ENCODE measurements around the gene CPED1.

DNA sequence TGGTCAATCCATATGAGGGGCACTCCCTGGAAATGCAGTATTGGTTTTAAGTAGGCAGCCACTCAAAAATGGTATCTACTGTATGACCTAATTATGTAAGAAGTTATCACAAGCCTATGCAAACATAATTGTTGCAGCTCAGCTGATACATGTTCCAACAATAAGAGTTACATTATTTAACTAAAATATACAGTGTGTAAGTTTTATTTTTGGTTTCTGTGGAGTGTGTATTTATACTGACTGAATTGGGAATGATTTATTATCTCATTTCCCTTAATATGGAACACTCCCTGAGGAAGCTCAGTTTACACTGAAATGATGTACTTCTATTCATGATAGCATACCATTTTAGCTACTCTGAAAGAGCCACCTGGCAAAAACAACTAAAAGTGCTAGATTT lies 40.5 kb upstream of the CPED1 start:
- TF ChIP-seq POLR2A (IDR thresholded peaks at IDR 0.05): no peak
- TF ChIP-seq, protein P1, sequence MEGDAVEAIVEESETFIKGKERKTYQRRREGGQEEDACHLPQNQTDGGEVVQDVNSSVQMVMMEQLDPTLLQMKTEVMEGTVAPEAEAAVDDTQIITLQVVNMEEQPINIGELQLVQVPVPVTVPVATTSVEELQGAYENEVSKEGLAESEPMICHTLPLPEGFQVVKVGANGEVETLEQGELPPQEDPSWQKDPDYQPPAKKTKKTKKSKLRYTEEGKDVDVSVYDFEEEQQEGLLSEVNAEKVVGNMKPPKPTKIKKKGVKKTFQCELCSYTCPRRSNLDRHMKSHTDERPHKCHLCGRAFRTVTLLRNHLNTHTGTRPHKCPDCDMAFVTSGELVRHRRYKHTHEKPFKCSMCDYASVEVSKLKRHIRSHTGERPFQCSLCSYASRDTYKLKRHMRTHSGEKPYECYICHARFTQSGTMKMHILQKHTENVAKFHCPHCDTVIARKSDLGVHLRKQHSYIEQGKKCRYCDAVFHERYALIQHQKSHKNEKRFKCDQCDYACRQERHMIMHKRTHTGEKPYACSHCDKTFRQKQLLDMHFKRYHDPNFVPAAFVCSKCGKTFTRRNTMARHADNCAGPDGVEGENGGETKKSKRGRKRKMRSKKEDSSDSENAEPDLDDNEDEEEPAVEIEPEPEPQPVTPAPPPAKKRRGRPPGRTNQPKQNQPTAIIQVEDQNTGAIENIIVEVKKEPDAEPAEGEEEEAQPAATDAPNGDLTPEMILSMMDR (IDR thresholded peaks at IDR 0.05): no peak
- TF ChIP-seq EP300 (IDR thresholded peaks at IDR 0.05): no peak

Data from tibial nerve (tissue), 4 donors.